ENCODE measurements around the gene ZNF669. TPM values are rescaled to one million over a fixed set of nuclear protein-coding genes. Genes with fewer than 3 reads are reported as not detected.

The ZNF669 gene
- total and polyA plus RNA-seq, 3 donors from 2014 or later = 9.4 to 12.1 (median 10.6) TPM

GRCh38 chr1:247111700-247112478 is 7.7 kb upstream of the ZNF669 start:
- peak; percentile 75 for DNase-seq
- H3K27me3 ChIP-seq = no peaks in the 10 kb centered on the region
- H3K36me3 ChIP-seq (ENCODE audit: low read depth, missing control alignments) = no peaks in the 10 kb centered on the region
- intact Hi-C loops (cut with DNase I; ENCODE audit: low total_unique reads) = no loop called here
- no peaks in the 10 kb centered on the region for H3K9me3 ChIP-seq
- peak overlapping the region; percentile 71 to 74 for H3K4me3 ChIP-seq
- peaks cover 14% of the 10 kb centered on the region for H3K4me1 ChIP-seq
- peak overlapping the region; percentile 55 to 67 for H3K27ac ChIP-seq
- TF ChIP-seq POLR2A (IDR thresholded peaks at IDR 0.05) (no peak), CTCF (IDR thresholded peaks at IDR 0.05) (no peak)
- 2% methylated on average over 20 to 52 of the region's 78 CpGs for WGBS, 2 donors

- intact Hi-C loops (cut with DNase I; ENCODE audit: low total_unique reads) = no loop called here
- H3K9me3 ChIP-seq = no peaks in the 10 kb centered on the region
- H3K4me1 ChIP-seq = peaks cover 14% of the 10 kb centered on the region
- no peaks in the 10 kb centered on the region for H3K36me3 ChIP-seq (ENCODE audit: low read depth, missing control alignments)
- peak overlapping the region; percentile 55 to 67 for H3K27ac ChIP-seq
- H3K4me3 ChIP-seq = peak overlapping the region; percentile 71 to 74
- no peaks in the 10 kb centered on the region for H3K27me3 ChIP-seq
- 0% methylated on average over 27 of the region's 62 CpGs; no CpG with 5 or more reads in 1 of the 2 donors for WGBS, 2 donors
- no peak for DNase-seq
- TF ChIP-seq CTCF (IDR thresholded peaks at IDR 0.05) (no peak), POLR2A (IDR thresholded peaks at IDR 0.05) (no peak)
Observed at GRCh38 chr1:247111259-247111699, 7.1 kb upstream of the ZNF669 start.

GRCh38 chr1:247110627-247111258 is 6.6 kb upstream of the ZNF669 start:
- DNase-seq = no peak
- H3K36me3 ChIP-seq (ENCODE audit: low read depth, missing control alignments) = no peaks in the 10 kb centered on the region
- H3K4me3 ChIP-seq = peak overlapping the region; percentile 71 to 74
- no peaks in the 10 kb centered on the region for H3K9me3 ChIP-seq
- intact Hi-C loops (cut with DNase I; ENCODE audit: low total_unique reads) = no loop called here
- no peak for TF ChIP-seq POLR2A (IDR thresholded peaks at IDR 0.05)
- TF ChIP-seq CTCF (IDR thresholded peaks at IDR 0.05) = no peak
- peaks cover 14% of the 10 kb centered on the region for H3K4me1 ChIP-seq
- WGBS, 2 donors = 15 to 18% methylated on average over 29 to 30 of the region's 30 CpGs
- no peaks in the 10 kb centered on the region for H3K27me3 ChIP-seq
- peak overlapping the region; percentile 13 to 67 for H3K27ac ChIP-seq

- Histone ChIP-seq H3K36me3 (ENCODE audit: low read depth, missing control alignments) (no peaks in the 10 kb centered on the region), H3K9me3 (no peaks in the 10 kb centered on the region), H3K4me3 (no peak overlapping the region), H3K4me1 (peaks cover 12% of the 10 kb centered on the region), H3K27me3 (no peaks in the 10 kb centered on the region), H3K27ac (no peak overlapping the region)
- intact Hi-C loops (cut with DNase I; ENCODE audit: low total_unique reads) = no loop called here
- TF ChIP-seq POLR2A (IDR thresholded peaks at IDR 0.05) = no peak
- no peak for TF ChIP-seq CTCF (IDR thresholded peaks at IDR 0.05)
- no peak for DNase-seq
- 73 to 77% methylated on average over 7 of the region's 7 CpGs for WGBS, 2 donors
Observed at GRCh38 chr1:247107694-247108093, 3.5 kb upstream of the ZNF669 start.

Data from testis (tissue), 3 donors.